GM21515 (cell line): ENCODE measurements around the gene RUSC2.
"Not testable (repeated sequence)": the region's sequence is repeated elsewhere in the genome, so short reads cannot be mapped to it uniquely, and the experiment has no call there.

Experiments used
- ATAC-seq: cut with Tn5 transposase; IDR thresholded peaks from one replicate; pipeline ENCODE4 v1.9.1; 2021; ENCODE audit not compliant: unreplicated experiment

The RUSC2 gene

GRCh38 chr9:35519692-35520363 is 29.9 kb downstream of the RUSC2 start:
- ATAC-seq: no peak

GRCh38 chr9:35520364-35520710 is 30.4 kb downstream of the RUSC2 start:
- no peak for ATAC-seq

GRCh38 chr9:35521708-35522107 is 31.8 kb downstream of the RUSC2 start:
- ATAC-seq: no peak

- no peak for ATAC-seq
Measured at GRCh38 chr9:35522187-35522586, 32.3 kb downstream of the RUSC2 start.

- ATAC-seq: no peak
Measured at GRCh38 chr9:35522700-35523099, 32.8 kb downstream of the RUSC2 start.

- ATAC-seq: not testable (repeated sequence)
Measured at GRCh38 chr9:35523556-35523955, 33.6 kb downstream of the RUSC2 start.

GRCh38 chr9:35526087-35526801 is 36.3 kb downstream of the RUSC2 start:
- ATAC-seq: no peak

GRCh38 chr9:35529161-35529823 is 39.4 kb downstream of the RUSC2 start:
- ATAC-seq: no peak

GRCh38 chr9:35533398-35533797 is 43.5 kb downstream of the RUSC2 start:
- no peak for ATAC-seq

GRCh38 chr9:35534921-35535320 is 45.0 kb downstream of the RUSC2 start:
- ATAC-seq: not testable (repeated sequence)

GRCh38 chr9:35537913-35538312 is 48.0 kb downstream of the RUSC2 start:
- ATAC-seq: no peak

GRCh38 chr9:35538361-35539234 is 48.7 kb downstream of the RUSC2 start:
- no peak for ATAC-seq
